Muscle of arm (tissue), 12 donors: ENCODE measurements around the gene GPR15. TPM values are rescaled to one million over a fixed set of nuclear protein-coding genes. Genes with fewer than 3 reads are reported as not detected.

Source experiments
- polyA plus RNA-seq, 12 donors: library from polyadenylated mRNA; unstranded; fragments of 120-200 nt; gene quantifications; one replicate each; pipeline ENCODE4 v1.2.1, GENCODE V29; 2013; ENCODE audit not compliant: insufficient read length in 12 of 12

Gene GPR15
- polyA plus RNA-seq, 12 donors = not detected

Other genes starting within 250 kb of the GPR15 start
- not detected for gene OR5H2, start 249.5 kb upstream of the GPR15 start, polyA plus RNA-seq
- not detected for gene OR5K4, start 178.1 kb upstream of the GPR15 start, polyA plus RNA-seq
- not detected for gene OR5K3, start 141.3 kb upstream of the GPR15 start, polyA plus RNA-seq
- not detected for gene OR5K1, start 68.8 kb upstream of the GPR15 start, polyA plus RNA-seq
- gene OR5K2, start 34.3 kb upstream of the GPR15 start, polyA plus RNA-seq = under 1 TPM in 4 of 12 donors, not detected in 8; 0.15 to 0.73 (median 0.19) TPM
- 100 to 1,000 TPM in 4 of 12 donors, 10 to 100 TPM in 7, not detected in 1; 56.3 to 148 (median 95.6) TPM for gene CLDND1, start 9.1 kb upstream of the GPR15 start, polyA plus RNA-seq
- 10 to 100 TPM in 10 of 12 donors, 1 to 10 TPM in 1, not detected in 1; 9.9 to 21.3 (median 14.8) TPM for gene CPOX, start 61.6 kb downstream of the GPR15 start, polyA plus RNA-seq
- gene ST3GAL6, start 231.4 kb downstream of the GPR15 start, polyA plus RNA-seq = 10 to 100 TPM in 3 of 12 donors, 1 to 10 TPM in 8, not detected in 1; 4.5 to 15.1 (median 6.8) TPM